Osteoblast (primary cell): ENCODE data around the gene C4B. TPM values are rescaled to one million over a fixed set of nuclear protein-coding genes. Genes with fewer than 3 reads are reported as not detected.
A peak's percentile ranks its signal among the peaks of the same experiment; 100 is the strongest.
"Not testable (repeated sequence)": the region's sequence is repeated elsewhere in the genome, so short reads cannot be mapped to it uniquely, and the experiment has no call there.

ENCODE experiments used
- DNase-seq: peaks from one replicate; pipeline ENCODE4 v3.0.0; 2011; ENCODE audit warnings: low spot score, mixed read lengths; ENCODE audit not compliant: insufficient read length; ENCODE audit errors: missing footprints
- H2AFZ ChIP-seq: 2 replicates; pipeline ENCODE4 v1.6.0; 2011; ENCODE audit warnings: mild to moderate bottlenecking, low read length
- H3K27ac ChIP-seq: 2 replicates; pipeline ENCODE4 v1.5.1; 2011; ENCODE audit warnings: mild to moderate bottlenecking, low read depth, low read length, moderate library complexity
- H3K27me3 ChIP-seq: 2 replicates; pipeline ENCODE4 v1.6.0; 2012; ENCODE audit warnings: mild to moderate bottlenecking, control low read depth, inconsistent platforms, low read length, moderate library complexity; ENCODE audit not compliant: insufficient read depth
- H3K36me3 ChIP-seq: 2 replicates; pipeline ENCODE4 v1.5.1; 2011; ENCODE audit warnings: mild to moderate bottlenecking, low read length, control low read depth, moderate library complexity; ENCODE audit not compliant: insufficient read depth
- H3K4me1 ChIP-seq: 2 replicates; pipeline ENCODE4 v1.5.1; 2011; ENCODE audit warnings: mild to moderate bottlenecking, low read length, control low read depth, moderate library complexity; ENCODE audit not compliant: insufficient read depth
- H3K4me2 ChIP-seq: 2 replicates; pipeline ENCODE4 v1.6.0; 2011; ENCODE audit warnings: mild to moderate bottlenecking, low read length; ENCODE audit not compliant: insufficient read depth
- H3K4me3 ChIP-seq: fragments of 200-600 bp; sonication (generic); 3 replicates; pipeline ENCODE4 v1.5.1; 2012; ENCODE audit warnings: mild to moderate bottlenecking, low read length, inconsistent platforms; ENCODE audit not compliant: insufficient read depth
- H3K79me2 ChIP-seq: 2 replicates; pipeline ENCODE4 v1.6.0; 2012; ENCODE audit warnings: mild to moderate bottlenecking, low read length, control low read depth, inconsistent platforms; ENCODE audit not compliant: insufficient read depth
- H3K9me3 ChIP-seq: 2 replicates; pipeline ENCODE4 v1.5.1; 2011; ENCODE audit warnings: low read depth, low read length, control low read depth
- H4K20me1 ChIP-seq: 2 replicates; pipeline ENCODE4 v1.6.0; 2012; ENCODE audit warnings: mild to moderate bottlenecking, low read length, control low read depth; ENCODE audit not compliant: insufficient read depth
- total RNA-seq: library from RNA; depleted of rRNA; stranded (reverse); fragments of >200 nt; gene quantifications from 2 replicates; pipeline ENCODE4 v1.2.3, GENCODE V29; 2012
- TF ChIP-seq, protein P1 (sequence below): IDR thresholded peaks from 2 replicates; pipeline ENCODE4 v1.5.1; 2011; ENCODE audit warnings: mild to moderate bottlenecking, low read depth, low read length, moderate library complexity; ENCODE audit errors: extremely low read depth

The C4B gene
- total RNA-seq, 1 donor = 6.5 TPM

DNA sequence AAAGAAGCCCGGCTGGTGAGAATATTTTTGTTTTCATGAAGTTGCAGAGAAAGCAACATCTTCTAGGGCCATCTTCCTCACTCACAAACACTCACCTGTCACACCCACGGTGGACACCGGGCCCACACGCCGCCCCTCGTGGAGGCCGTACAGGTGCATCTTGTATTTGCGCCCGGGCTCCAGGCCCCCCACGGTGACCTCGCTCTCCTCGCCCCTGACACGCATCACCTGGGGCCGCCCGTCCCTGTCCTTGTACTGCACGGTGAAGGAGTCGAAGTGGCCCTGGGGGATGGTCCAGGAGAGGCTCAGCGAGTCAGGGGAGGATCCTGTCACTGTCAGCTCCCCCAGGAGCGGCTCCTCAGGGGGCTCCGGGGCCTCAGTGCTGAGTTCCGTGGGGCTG lies 41.2 kb downstream of the C4B start:
- H3K4me2 ChIP-seq, H3K79me2 ChIP-seq, H3K4me3 ChIP-seq, H2AFZ ChIP-seq, H3K36me3 ChIP-seq, H3K27ac ChIP-seq, H3K4me1 ChIP-seq, DNase-seq, H4K20me1 ChIP-seq, H3K9me3 ChIP-seq: not testable (repeated sequence)
- H3K27me3 ChIP-seq = peaks cover 42% of the 10 kb centered on the region

DNA sequence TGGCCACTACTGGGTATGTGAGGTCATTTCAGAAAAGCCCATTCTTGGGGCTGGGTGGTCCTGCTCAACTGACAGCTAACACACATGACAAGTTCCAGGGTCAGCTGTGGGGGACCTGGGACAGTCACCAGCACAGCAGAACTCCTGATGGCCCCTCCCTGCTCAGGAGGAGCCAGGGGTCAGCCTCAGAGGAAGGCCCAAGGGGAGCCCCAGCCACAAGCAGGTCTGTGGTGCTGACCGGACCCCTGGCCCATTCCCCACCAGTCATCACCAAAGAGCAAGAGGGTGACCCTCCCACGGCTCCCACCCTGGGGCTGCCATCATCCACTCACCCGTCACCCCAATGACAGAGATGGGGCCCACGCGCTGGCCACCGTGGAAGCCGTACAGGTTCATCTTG lies 41.7 kb downstream of the C4B start:
- Histone ChIP-seq H3K4me3 (no peak overlapping the region), H3K36me3 (no peaks in the 10 kb centered on the region), H3K4me2 (no peak overlapping the region), H4K20me1 (no peaks in the 10 kb centered on the region), H3K4me1 (peaks cover 9% of the 10 kb centered on the region), H3K27ac (no peak overlapping the region), H3K79me2 (no peaks in the 10 kb centered on the region), H3K9me3 (no peaks in the 10 kb centered on the region), H3K27me3 (peaks cover 42% of the 10 kb centered on the region), H2AFZ (no peak overlapping the region)
- DNase-seq = no peak
- TF ChIP-seq, protein P1, sequence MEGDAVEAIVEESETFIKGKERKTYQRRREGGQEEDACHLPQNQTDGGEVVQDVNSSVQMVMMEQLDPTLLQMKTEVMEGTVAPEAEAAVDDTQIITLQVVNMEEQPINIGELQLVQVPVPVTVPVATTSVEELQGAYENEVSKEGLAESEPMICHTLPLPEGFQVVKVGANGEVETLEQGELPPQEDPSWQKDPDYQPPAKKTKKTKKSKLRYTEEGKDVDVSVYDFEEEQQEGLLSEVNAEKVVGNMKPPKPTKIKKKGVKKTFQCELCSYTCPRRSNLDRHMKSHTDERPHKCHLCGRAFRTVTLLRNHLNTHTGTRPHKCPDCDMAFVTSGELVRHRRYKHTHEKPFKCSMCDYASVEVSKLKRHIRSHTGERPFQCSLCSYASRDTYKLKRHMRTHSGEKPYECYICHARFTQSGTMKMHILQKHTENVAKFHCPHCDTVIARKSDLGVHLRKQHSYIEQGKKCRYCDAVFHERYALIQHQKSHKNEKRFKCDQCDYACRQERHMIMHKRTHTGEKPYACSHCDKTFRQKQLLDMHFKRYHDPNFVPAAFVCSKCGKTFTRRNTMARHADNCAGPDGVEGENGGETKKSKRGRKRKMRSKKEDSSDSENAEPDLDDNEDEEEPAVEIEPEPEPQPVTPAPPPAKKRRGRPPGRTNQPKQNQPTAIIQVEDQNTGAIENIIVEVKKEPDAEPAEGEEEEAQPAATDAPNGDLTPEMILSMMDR = no peak

DNA sequence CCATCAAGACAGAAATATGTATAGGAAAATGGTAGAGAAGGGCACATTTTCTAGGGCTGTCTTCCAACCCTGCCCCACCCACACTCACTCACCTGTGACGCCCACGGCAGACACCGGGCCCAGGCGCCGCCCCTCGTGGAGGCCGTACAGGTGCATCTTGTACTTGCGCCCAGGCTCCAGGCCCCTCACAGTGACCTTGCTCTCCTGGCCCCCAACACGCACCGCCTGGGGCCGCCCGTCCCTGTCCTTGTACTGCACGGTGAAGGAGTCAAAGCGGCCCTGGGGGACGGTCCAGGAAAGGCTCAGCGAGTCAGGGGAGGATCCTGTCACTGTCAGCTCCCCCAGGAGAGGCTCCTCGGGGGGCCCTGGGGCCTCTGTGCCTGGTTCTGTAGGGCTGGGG lies 43.4 kb downstream of the C4B start:
- H4K20me1 ChIP-seq = no peaks in the 10 kb centered on the region
- no peak overlapping the region for H3K27ac ChIP-seq
- H3K27me3 ChIP-seq = peaks cover 31% of the 10 kb centered on the region
- no peak for DNase-seq
- H2AFZ ChIP-seq = no peak overlapping the region
- no peaks in the 10 kb centered on the region for H3K79me2 ChIP-seq
- H3K36me3 ChIP-seq = no peaks in the 10 kb centered on the region
- TF ChIP-seq, protein P1 = no peak
- peaks cover 9% of the 10 kb centered on the region for H3K4me1 ChIP-seq
- H3K9me3 ChIP-seq = no peaks in the 10 kb centered on the region
- H3K4me3 ChIP-seq = no peak overlapping the region
- H3K4me2 ChIP-seq = no peak overlapping the region

DNA sequence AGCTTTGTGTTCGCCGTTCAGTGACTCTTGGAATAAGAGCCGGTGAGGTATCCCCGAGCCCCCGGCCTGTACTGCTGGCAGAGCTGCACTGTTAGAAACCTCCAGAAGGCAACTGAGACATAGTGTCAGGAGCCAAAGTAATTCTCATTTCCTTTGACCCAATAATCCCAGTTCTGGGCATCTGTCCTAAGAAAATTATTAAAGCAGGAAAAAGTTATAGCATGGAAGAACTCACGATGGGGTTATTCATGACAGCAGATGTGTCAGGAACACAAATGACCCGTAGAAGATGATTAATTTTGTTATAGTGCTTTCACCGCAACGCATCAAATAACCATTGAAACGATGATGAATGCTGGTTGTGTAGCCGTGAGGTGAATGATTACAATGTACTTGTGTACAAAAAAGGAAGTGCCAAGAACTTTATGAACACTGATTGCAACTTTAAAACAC lies 43.9 kb downstream of the C4B start:
- no peak overlapping the region for H2AFZ ChIP-seq
- no peaks in the 10 kb centered on the region for H3K79me2 ChIP-seq
- H3K4me2 ChIP-seq = peak overlapping the region; percentile 36
- H3K27me3 ChIP-seq = peaks cover 30% of the 10 kb centered on the region
- no peak overlapping the region for H3K4me3 ChIP-seq
- H3K27ac ChIP-seq = no peak overlapping the region
- H4K20me1 ChIP-seq = no peaks in the 10 kb centered on the region
- TF ChIP-seq, protein P1 = no peak
- no peaks in the 10 kb centered on the region for H3K36me3 ChIP-seq
- H3K4me1 ChIP-seq = peaks cover 9% of the 10 kb centered on the region
- peak; percentile 95 for DNase-seq
- no peaks in the 10 kb centered on the region for H3K9me3 ChIP-seq
